Heart left ventricle (tissue), 16 donors: ENCODE measurements around the gene CCP110. TPM values are rescaled to one million over a fixed set of nuclear protein-coding genes. Genes with fewer than 3 reads are reported as not detected.
A peak's percentile ranks its signal among the peaks of the same experiment; 100 is the strongest.

Experiments used
- ATAC-seq, 4 donors: fragments of 200-7000 bp; cut with Tn5 transposase; one replicate each; pipeline ENCODE4 v1.9.1; 2020 to 2022; ENCODE audit warnings: moderate library complexity in 4 of 4, mild to moderate bottlenecking in 3 of 4, moderate number of reproducible peaks in 1 of 4
- DNase-seq, 5 donors: peaks; one replicate each; pipeline ENCODE4 v3.0.0-alpha.2; 2020
- H3K27ac ChIP-seq, 12 donors: fragments of 200-600 bp; sonication (generic) in 4 of 12; one replicate each; pipeline versions ENCODE4 v1.5.0 to v1.8.0; 2016 to 2022; ENCODE audit warnings: mild to moderate bottlenecking in 2 of 12
- H3K27me3 ChIP-seq, 9 donors: fragments of 200-600 bp; sonication (generic) in 2 of 9; one replicate each; pipeline versions ENCODE4 v1.5.1 to v1.8.0; 2016 to 2022; ENCODE audit warnings: mild to moderate bottlenecking in 3 of 9
- H3K36me3 ChIP-seq, 9 donors: fragments of 200-600 bp; sonication (generic) in 2 of 9; one replicate each; pipeline versions ENCODE4 v1.5.0 to v1.8.0; 2018 to 2022; ENCODE audit warnings: mild to moderate bottlenecking in 2 of 9
- H3K4me1 ChIP-seq, 12 donors: fragments of 200-600 bp; sonication (generic) in 4 of 12; one replicate each; pipeline versions ENCODE4 v1.5.0 to v1.8.0; 2016 to 2022; ENCODE audit warnings: mild to moderate bottlenecking in 3 of 12
- H3K4me3 ChIP-seq, 12 donors: fragments of 200-600 bp; sonication (generic) in 4 of 12; one replicate each; pipeline versions ENCODE4 v1.5.0 to v1.8.0; 2017 to 2022; ENCODE audit warnings: mild to moderate bottlenecking in 9 of 12, moderate library complexity in 4 of 12
- H3K9me3 ChIP-seq, 12 donors: fragments of 200-600 bp; sonication (generic) in 4 of 12; one replicate each; pipeline versions ENCODE4 v1.5.0 to v1.8.0; 2016 to 2022; ENCODE audit warnings: mild to moderate bottlenecking in 1 of 12
- POLR2A ChIP-seq, 2 donors: fragments of 450-650 bp; IDR thresholded peaks; one replicate each; pipeline ENCODE4 v1.6.1; 2017; ENCODE audit warnings: antibody characterized with exemption in 2 of 2, mild to moderate bottlenecking in 2 of 2, moderate library complexity in 2 of 2
- WGBS, 4 donors: extraction: QIAGEN DNeasy Blood & Tissue Kit in 2 of 4; methylation state at CpG; one replicate each; pipeline versions ENCODE4 v1.1.5 to v1.1.7; 2013 to 2018; 5-methylcytosine and 5-hydroxymethylcytosine counted together
- intact Hi-C, 10 donors: fragments of 100-400 bp; cut with DNase I; formaldehyde crosslinking; loops; one replicate each; pipeline versions ENCODE4 v1.11.1 to v1.14.2; 2022
- long read RNA-seq, 3 donors: library from polyadenylated mRNA; unstranded; transcript quantifications; one replicate each; pipeline ENCODE4 v2.0.0, GENCODE V29; 2020 to 2021
- polyA plus RNA-seq, 2 donors: library from polyadenylated mRNA; stranded (reverse); fragments of 200-250 nt; gene quantifications; one replicate each; pipeline ENCODE4 v1.2.3, GENCODE V29; 2013
- total RNA-seq, 9 donors: library from RNA; depleted of rRNA in 2 of 9; stranded (reverse); fragments of >200 nt in 2 of 9; fragmentation: NEBNext Ultra II Directional in 3 of 9; extraction: Animal tissue kit (Norgen Biotek cat#: 25700) in 3 of 9; gene quantifications; one replicate each; pipeline versions ENCODE4 v1.1.0 to v1.2.4, GENCODE V29; 2016 to 2023
- TF ChIP-seq, protein P1 (sequence below), 12 donors: fragments of 200-600 bp; sonication (generic) in 4 of 12; IDR thresholded peaks; one replicate each; pipeline versions ENCODE4 v1.5.0 to v1.8.0; 2018 to 2022; ENCODE audit warnings: antibody characterized with exemption in 12 of 12, mild to moderate bottlenecking in 5 of 12
- donor health status: ischemic (EF 13 %, LVEDD 7.1; RV severe dilation, severe dysfunction).
- donor health status: healthy with polysubstance abuse.
- donor health status: DM: no; HTN: yes; CAD: no.
- donor health status: DM: no; HTN: no; CAD: no.
- donor health status: ischemic (EF 25% LVEDD 6.9; RV normal size, moderate dysfunction).
- donor health status: ischemic (EF 25% LVEDD 5.7; RV mildly dilated, moderate dysfunction).
- donor health status: healthy.
- donor health status: DM: yes; HTN: yes; CAD: no.
- donor health status: ischemic (EF 35%, LVEDD 5.7; RV mildly dilated, moderate dysfunction).
- donor health status: nonischemic (EF 11% LVEDD 7.7; RV severe dilation, severe dysfunction).
- donor health status: DM: yes; HTN: yes; CAD: no.
- donor health status: PGD.
- donor health status: ischemic (EF 29% LVEDD 5.4; RV normal size, mild dysfunction).
- donor health status: nonischemic (EF 23%, LVEDD 6.1; RV moderate dilation, normal function).

CCP110 gene
- total RNA-seq, result 10 to 100 TPM in 3 of 9 donors, 1 to 10 TPM in 6; 5.6 to 13.5 (median 8.7) TPM
- 1 to 10 TPM; 3.1 to 5.3 TPM for polyA plus RNA-seq
- long read RNA-seq, donor 1, full-length matches to known transcripts, result 3 of 16 reads
- long read RNA-seq, donor 1, partial matches to known transcripts, result 8 of 16 reads
- long read RNA-seq, donor 1, other reads (novel, unspliced or antisense), result 5 of 16 reads
- long read RNA-seq, donor 2, full-length matches to known transcripts, result 3 of 30 reads
- long read RNA-seq, donor 2, partial matches to known transcripts, result 25 of 30 reads
- long read RNA-seq, donor 2, other reads (novel, unspliced or antisense), result 2 of 30 reads
- long read RNA-seq, donor 3, full-length matches to known transcripts, result 4 of 10 reads
- long read RNA-seq, donor 3, partial matches to known transcripts, result 4 of 10 reads
- long read RNA-seq, donor 3, other reads (novel, unspliced or antisense), result 2 of 10 reads

DNA sequence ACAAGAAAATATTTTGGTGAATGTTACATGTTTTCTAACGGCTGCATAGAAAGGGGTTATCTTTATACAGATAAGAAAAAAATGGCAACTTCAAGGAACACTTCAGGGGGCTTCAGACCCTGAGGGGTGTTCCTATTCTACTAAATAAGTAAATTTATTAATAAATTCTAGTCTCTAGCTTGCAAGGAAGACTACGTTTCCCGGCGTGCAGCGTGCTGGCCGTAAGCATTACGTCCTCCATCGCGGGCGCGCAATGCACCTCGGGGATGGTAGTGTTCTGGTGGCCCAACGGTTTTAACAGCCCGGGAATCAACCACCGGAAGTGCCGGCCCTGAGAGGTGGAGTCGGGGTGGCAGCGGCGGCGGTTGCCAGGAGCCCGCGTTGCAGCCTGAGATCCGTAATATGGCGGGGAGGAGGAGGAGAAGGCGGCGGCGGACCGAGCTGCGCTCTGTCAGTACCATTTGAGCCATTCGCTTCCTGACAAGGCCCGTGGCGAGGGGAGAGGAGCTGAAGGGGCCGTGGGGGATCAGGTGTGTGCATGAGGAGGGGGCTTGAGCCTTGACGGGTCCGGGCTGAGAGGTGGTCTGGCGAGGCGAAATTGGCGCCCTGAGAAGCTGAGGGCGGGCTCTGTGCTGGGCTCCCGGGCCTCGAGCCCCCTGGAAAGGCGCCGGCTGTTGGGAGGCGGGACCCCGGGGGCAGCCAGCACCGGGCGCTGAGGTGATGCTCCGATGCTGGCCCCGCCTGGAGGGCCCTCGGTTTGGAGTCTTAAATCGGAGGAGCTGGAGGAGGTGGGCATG, at the start of gene CCP110:
Gene CCP110, plus strand, starts transcription at position 384 of the 797 bp plus-strand sequence. CDS start 3,940 bp downstream, outside the sequence.
- Histone ChIP-seq H3K27me3 (no peaks in the 10 kb centered on the region), H3K9me3 (no peaks in the 10 kb centered on the region), H3K36me3 (peaks cover 0 to 12% (median 11%) of the 10 kb centered on the region in 9 donors), H3K4me3 (peak within 1 kb of the TSS; percentile 55 to 97 (median 90)), H3K27ac (peak within 1 kb of the TSS in 11 of 12 donors; percentile 10 to 95 (median 57)), H3K4me1 (peaks cover 4 to 51% (median 32%) of the 10 kb centered on the region in 12 donors)
- 1% methylated on average over 49 to 51 of the region's 51 CpGs for WGBS, 4 donors
- TF ChIP-seq POLR2A (IDR thresholded peaks at IDR 0.05), result peak in 1 of 2 donors; percentile 62
- TF ChIP-seq, protein P1, sequence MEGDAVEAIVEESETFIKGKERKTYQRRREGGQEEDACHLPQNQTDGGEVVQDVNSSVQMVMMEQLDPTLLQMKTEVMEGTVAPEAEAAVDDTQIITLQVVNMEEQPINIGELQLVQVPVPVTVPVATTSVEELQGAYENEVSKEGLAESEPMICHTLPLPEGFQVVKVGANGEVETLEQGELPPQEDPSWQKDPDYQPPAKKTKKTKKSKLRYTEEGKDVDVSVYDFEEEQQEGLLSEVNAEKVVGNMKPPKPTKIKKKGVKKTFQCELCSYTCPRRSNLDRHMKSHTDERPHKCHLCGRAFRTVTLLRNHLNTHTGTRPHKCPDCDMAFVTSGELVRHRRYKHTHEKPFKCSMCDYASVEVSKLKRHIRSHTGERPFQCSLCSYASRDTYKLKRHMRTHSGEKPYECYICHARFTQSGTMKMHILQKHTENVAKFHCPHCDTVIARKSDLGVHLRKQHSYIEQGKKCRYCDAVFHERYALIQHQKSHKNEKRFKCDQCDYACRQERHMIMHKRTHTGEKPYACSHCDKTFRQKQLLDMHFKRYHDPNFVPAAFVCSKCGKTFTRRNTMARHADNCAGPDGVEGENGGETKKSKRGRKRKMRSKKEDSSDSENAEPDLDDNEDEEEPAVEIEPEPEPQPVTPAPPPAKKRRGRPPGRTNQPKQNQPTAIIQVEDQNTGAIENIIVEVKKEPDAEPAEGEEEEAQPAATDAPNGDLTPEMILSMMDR (IDR thresholded peaks at IDR 0.05), result no peak
- intact Hi-C loops, result loop anchor here in 2 of 10 donors (2.0 to 10.0 kb wide), 3 partner anchors 31 to 459 kb away; partner anchors contain the start of genes VPS35L (in 2 of the 2) and COQ7 (in 1 of the 2)
- peak; percentile 92 to 96 (median 94) for ATAC-seq
- peak; percentile 96 to 99 (median 98) for DNase-seq

DNA sequence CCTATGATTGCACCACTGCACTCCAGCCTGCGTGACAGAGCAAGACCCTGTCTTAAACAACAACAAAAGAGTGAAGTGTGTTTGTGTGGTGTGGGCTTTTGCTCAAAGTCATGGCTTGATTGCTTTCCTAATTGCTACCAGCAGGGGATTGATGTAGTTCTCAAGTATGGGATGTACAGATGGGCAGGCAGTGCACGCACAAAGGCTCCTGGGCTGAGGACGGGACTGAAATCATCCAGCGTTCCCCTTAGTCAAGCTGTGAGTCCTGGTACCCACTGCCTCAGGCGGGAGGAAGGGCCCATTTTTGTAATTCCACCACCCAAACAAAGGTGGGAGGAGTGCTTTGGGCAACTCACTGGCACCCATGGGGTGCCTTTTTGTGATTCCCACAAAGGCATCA, 49.1 kb upstream of the CCP110 start:
- H3K36me3 ChIP-seq, result no peaks in the 10 kb centered on the region
- 63 to 69% (median 66%) methylated on average over 3 to 5 of the region's 5 CpGs for WGBS, 4 donors
- TF ChIP-seq, protein P1 (IDR thresholded peaks at IDR 0.05), result no peak
- TF ChIP-seq POLR2A (IDR thresholded peaks at IDR 0.05), result no peak
- no peak for DNase-seq
- no peaks in the 10 kb centered on the region for H3K4me1 ChIP-seq
- no peaks in the 10 kb centered on the region for H3K9me3 ChIP-seq
- no peak overlapping the region for H3K4me3 ChIP-seq
- H3K27me3 ChIP-seq, result peaks cover 0 to 14% (median 0%) of the 10 kb centered on the region in 9 donors
- no peak overlapping the region for H3K27ac ChIP-seq
- intact Hi-C loops, result no loop called here
- no peak for ATAC-seq

GRCh38 chr16:19478505-19478904, 45.2 kb upstream of the CCP110 start:
- Histone ChIP-seq H3K27ac (no peak overlapping the region), H3K9me3 (no peaks in the 10 kb centered on the region), H3K27me3 (peaks cover 0 to 6% (median 0%) of the 10 kb centered on the region in 9 donors), H3K36me3 (no peaks in the 10 kb centered on the region), H3K4me1 (no peaks in the 10 kb centered on the region), H3K4me3 (no peak overlapping the region)
- intact Hi-C loops, result no loop called here
- TF ChIP-seq, protein P1 (IDR thresholded peaks at IDR 0.05), result no peak
- TF ChIP-seq POLR2A (IDR thresholded peaks at IDR 0.05), result no peak
- ATAC-seq (no peak), DNase-seq (no peak)
- WGBS, 4 donors, result 40 to 93% (median 80%) methylated on average over 1 of the region's 1 CpG

- TF ChIP-seq, protein P1 (IDR thresholded peaks at IDR 0.05), result no peak
- TF ChIP-seq POLR2A (IDR thresholded peaks at IDR 0.05), result no peak
- H3K36me3 ChIP-seq, result no peaks in the 10 kb centered on the region
- ATAC-seq (no peak), DNase-seq (no peak)
- no peak overlapping the region for H3K4me3 ChIP-seq
- H3K4me1 ChIP-seq, result no peaks in the 10 kb centered on the region
- 76 to 84% (median 81%) methylated on average over 3 of the region's 3 CpGs for WGBS, 4 donors
- H3K27me3 ChIP-seq, result peaks cover 0 to 5% (median 0%) of the 10 kb centered on the region in 9 donors
- H3K9me3 ChIP-seq, result no peaks in the 10 kb centered on the region
- intact Hi-C loops, result no loop called here
- no peak overlapping the region for H3K27ac ChIP-seq
Measured at GRCh38 chr16:19479302-19479721, 44.4 kb upstream of the CCP110 start.
